ENCODE data around the gene RPTN.
A peak's percentile ranks its signal among the peaks of the same experiment; 100 is the strongest.
"Not testable (repeated sequence)": the region's sequence is repeated elsewhere in the genome, so short reads cannot be mapped to it uniquely, and the experiment has no call there.

RPTN gene

DNA sequence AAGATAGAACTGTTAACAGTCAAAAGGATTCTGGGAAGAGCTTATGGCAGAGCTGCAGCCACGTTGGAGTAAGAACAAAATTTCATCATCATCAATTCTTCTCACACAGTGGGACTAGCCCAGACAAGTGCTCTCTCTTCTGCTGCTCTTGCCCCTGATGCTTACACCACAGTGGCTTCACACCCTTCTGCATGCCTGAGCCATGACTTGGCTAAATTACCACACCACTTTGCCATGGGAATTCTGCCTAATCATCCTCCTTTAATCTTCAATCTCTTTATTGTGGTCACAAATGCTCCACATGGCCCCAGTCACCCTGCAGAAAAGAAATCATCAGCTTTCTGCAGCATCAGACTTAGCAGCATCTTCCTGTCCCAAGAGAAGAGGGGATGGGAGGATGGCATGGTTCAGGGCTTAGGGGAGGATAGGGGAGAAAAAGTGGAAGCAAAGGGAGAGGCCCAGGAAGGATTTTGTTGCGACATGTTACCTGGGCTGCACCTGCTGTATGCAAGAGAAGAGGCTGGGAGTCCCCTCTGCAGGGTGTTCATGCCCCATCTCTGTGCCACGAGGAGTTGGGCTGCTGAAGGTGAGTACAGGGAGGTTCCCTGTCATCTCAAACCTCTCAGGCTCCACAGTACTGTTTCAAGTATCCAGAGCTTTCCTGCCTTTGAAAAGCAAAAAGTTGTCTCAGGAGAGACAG, 9.0 kb upstream of the RPTN start:
- peak; percentile 87 for DNase-seq (ENCODE audit: low read depth)
- no peak overlapping the region for H3K4me3 ChIP-seq (ENCODE audit: low read depth, low read length)

DNA sequence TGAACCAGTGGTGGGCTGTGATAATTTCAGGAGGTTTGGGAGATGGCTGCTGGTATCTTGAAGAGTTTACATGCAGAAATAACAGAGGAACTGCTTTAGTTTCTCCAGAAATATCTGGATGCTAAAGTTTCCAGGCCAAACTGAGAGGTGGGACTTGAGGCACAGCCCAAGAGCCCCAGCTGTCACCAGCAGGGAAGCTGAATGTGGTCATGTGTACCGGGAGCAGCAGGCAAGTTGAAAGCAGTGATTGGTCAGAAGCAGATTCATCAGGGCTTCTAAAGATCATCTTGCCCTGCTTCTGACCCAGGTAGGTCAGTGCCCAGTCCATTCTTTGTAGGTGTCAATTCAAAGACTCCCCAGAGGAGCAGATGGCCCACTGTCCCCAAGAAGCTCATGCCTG, 7.9 kb upstream of the RPTN start:
- DNase-seq (ENCODE audit: low read depth) = no peak
- H3K4me3 ChIP-seq (ENCODE audit: low read depth, low read length) = no peak overlapping the region

DNA sequence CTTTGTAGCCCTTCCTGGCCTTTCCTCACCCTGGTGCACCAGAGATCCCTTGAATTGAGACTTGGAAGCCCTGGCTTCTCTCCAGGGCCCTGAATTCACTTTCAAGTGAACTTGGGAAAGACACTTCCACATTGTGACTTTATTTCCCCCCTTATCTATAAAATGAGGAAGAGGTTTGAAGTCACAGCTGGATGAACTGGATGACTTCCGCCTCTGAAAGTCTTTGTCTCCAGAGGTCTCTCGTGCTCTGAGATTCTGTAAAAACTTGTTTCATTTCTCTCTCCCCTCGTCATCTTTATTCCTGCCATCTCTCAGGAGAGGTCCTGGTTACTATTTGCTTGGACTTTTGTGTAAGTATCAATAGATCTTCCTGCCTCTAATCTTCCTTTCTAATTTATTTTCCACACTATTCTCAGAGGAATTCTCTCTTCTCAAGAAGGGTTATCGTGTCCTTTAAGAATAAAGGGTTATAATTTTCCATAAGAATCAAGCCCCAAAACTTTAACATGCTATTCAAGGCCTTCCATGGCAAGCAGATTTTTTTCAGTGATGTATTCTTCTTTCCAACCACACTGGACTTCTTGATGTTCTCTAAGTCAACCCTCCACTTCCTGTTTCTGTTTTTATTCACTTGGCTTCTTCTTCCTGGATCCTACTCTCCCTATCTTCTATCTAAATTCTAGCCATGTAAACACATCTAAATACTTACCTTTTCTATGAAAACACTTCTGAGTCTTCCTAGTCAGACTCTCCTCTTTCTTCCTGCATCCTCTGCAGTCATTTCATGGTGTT, 6.5 kb upstream of the RPTN start:
- DNase-seq (ENCODE audit: low read depth) = no peak
- no peak overlapping the region for H3K4me3 ChIP-seq (ENCODE audit: low read depth, low read length)

DNA sequence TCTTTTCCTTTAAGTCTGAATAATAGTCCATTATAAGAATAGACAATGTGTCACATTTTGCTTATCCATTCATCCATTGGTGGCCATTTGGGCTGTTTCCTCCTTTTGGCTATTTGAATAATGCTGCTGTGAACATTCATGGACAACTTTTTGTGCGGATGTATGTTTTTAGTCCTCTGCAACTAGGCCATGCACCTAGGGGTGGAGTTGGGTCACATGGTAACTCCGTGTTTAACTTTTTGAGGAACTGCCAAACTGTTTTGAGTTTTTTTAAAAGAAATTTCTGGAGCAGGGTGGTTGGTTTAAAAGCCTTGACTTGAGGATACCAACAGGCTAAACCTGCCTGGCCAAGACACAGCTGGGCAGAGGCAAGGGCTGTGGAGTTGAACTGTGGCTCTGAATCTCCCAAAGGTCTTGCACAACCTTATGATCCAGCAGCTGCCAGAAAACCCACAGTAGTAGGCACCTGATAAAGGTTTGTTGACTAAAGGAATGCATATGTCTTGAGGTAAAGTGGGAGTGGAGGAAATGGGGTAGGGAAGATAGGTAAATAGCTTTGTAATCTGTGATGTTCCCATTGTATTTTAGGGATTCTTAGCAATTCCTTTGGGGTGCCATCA, 5.6 kb upstream of the RPTN start:
- DNase-seq (ENCODE audit: low read depth) = no peak
- no peak overlapping the region for H3K4me3 ChIP-seq (ENCODE audit: low read depth, low read length)

DNA sequence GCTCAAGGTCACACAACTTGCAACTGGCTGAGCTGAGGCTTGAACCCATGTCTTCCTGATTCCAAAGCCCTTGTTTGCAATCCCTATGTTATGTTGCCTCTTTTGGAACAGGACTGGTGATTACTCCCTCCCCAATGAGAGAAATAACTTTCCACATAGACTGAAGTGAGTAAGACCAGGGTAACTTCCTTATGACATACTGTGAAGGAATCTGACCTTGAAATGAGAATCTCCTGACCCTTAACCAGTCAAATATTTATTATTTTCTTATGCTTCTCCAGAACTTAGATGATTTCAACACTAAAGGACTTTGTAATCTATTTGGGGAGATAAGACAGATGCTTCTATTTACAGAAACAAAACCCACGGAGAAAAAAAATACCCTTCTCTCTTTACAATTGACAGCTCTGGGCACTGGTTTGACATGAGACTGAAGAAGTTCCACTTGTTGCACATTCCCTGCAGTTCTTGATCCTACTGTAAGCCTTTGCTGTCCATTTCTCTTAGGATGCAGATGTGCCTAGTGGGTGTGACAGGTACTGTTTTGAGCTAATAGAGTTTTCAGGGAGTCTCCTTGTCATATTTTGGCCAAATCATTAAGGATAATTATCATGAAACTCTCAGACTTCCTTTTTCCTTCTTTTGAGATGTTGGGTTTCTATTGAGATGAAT, 3.9 kb upstream of the RPTN start:
- peak; percentile 83 for DNase-seq (ENCODE audit: low read depth)
- H3K4me3 ChIP-seq (ENCODE audit: low read depth, low read length) = no peak overlapping the region

DNA sequence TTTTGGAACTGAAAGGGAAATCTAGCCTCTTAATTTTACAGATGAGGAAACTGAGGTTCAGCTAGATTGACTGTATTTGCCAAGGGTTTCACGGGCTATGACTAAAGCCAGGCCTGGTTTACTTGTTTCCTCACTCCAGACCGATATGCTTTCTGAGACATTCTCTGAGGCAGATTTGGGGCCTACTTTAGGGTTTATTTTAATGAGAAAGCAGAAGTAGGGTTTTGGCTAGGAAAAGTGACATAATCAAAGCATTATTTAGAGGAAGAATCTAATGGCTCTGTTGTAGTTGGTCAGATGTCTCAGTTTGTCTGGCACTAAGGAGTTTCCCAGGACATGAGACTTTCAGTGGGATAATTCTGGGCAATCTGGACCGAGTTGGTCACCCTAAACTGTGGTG, 1.5 kb upstream of the RPTN start:
- H3K4me3 ChIP-seq (ENCODE audit: low read depth, low read length) = no peak overlapping the region
- DNase-seq (ENCODE audit: low read depth) = no peak

DNA sequence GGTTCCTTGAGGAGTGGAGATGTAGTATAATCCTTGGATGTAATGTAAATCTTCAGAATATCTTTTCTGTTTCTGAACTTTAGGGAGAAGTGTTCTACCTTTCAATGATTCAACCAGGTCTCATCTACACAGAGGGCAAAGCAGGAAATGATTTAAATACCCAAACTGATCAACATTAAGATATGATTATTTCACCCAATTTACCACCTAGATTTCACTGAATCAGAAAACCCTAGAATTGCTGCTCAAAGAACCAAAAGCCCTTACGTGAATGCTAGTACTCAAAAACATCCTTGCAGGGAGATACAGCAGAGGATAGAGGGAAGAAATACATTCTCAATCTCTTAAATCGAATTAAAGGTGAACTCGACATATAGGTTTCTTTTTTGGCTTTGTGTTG, 5.0 kb downstream of the RPTN start:
- no peak overlapping the region for H3K4me3 ChIP-seq (ENCODE audit: low read depth, low read length)
- DNase-seq (ENCODE audit: low read depth) = no peak

DNA sequence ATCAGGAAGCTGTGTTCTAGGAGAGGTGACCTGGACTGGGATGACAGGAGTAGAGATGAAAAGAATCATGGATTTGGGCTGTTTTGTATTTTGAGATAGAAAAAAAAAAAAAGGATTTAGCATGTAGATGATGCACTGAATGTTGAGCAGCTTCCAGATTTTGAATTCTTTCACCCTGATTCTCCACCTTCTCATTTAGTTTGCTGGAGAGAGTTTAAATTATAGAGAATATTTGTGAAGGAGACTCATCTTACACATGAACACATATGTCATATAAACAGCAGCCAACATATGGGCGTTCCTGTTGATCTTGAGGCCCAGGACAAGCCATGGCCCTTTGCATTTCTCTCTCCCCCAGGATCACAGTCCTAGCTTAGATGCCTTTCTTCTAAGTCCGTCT, 7.4 kb downstream of the RPTN start:
- H3K4me3 ChIP-seq (ENCODE audit: low read depth, low read length) = no peak overlapping the region
- no peak for DNase-seq (ENCODE audit: low read depth)

DNA sequence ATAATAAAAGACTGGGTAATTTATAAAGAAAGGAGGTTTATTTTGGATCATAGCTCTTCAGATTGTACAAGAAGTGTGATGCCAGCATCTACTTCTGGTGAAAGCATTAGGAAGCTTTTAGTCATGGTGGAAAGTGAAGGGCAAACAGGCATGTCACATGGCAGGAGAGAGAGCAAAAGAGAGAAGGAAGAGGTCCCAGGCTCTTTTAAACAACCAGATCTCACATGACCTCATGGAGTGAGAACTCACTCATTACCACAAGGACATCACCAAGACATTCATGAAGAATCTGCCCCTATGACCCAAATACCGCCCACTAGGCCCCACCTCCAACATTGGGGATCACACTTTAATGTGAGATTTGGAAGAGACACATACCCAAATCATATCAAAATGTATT, 10.0 kb downstream of the RPTN start:
- no peak overlapping the region for H3K4me3 ChIP-seq (ENCODE audit: low read depth, low read length)
- no peak for DNase-seq (ENCODE audit: low read depth)

DNA sequence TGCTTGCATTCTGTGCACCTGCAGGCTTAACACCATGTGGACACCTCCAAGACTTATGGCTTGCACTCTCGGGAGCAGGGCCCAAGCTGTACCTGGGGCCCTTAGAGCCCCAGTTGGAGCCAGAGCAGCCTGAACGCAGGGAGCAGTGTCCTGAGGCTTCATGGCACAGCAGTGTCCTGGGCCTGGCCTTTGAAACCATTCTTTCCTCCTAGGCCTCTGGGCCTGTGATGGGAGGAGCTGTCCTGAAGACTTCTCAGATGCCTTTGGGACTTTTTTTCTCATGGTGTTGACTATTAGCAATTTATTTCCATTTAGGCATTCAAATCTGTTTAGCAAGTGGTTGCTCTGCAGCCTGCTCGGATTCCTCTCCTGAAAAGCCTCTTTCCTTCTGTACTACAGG, 11.0 kb downstream of the RPTN start:
- no peak overlapping the region for H3K4me3 ChIP-seq (ENCODE audit: low read depth, low read length)

DNA sequence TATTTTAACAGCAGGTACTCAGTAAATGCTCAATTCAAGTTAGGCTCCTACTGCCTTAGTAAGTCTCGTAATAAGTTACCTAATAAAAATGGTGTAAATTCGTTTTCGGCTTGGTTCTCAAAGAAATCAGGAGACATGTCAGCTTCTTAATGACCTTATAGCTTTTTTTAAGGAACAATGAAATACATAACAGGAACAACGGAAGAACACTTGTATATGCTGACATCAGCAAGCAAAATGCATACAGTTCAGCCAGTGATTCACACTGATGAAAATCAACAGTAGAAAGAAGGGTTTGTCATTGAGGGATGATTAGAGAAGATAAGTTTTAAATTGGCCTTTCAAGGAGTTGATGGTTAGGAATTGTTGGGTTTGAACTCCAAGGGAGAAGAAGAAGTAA, 13.3 kb downstream of the RPTN start:
- no peak for DNase-seq (ENCODE audit: low read depth)

More for the DNA sequence above, 11.0 kb downstream of the RPTN start:
- no peak for DNase-seq (ENCODE audit: low read depth)

DNA sequence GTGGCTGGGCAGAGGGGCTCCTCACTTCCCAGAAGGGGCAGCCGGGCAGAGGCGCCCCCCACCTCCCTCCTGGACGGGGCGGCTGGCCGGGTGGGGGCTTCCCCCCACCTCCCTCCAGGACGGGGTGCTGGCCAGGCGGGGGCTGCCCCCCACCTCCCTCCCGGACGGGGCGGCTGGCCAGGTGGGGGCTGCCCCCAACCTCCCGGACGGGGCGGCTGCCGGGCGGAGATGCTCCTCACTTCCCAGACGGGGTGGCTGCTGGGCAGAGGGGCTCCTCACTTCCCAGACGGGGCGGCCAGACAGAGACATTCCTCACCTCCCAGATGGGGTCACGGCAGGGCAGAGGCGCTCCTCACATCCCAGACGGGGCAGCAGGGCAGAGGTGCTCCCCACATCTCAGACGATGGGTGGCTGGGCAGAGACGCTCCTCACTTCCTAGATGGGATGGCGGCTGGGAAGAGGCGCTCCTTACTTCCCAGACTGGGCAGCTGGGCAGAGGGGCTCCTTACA, 14.3 kb downstream of the RPTN start:
- H3K4me3 ChIP-seq (ENCODE audit: low read depth, low read length); DNase-seq (ENCODE audit: low read depth): not testable (repeated sequence)

More for the DNA sequence above, 13.3 kb downstream of the RPTN start:
- no peak overlapping the region for H3K4me3 ChIP-seq (ENCODE audit: low read depth, low read length)

DNA sequence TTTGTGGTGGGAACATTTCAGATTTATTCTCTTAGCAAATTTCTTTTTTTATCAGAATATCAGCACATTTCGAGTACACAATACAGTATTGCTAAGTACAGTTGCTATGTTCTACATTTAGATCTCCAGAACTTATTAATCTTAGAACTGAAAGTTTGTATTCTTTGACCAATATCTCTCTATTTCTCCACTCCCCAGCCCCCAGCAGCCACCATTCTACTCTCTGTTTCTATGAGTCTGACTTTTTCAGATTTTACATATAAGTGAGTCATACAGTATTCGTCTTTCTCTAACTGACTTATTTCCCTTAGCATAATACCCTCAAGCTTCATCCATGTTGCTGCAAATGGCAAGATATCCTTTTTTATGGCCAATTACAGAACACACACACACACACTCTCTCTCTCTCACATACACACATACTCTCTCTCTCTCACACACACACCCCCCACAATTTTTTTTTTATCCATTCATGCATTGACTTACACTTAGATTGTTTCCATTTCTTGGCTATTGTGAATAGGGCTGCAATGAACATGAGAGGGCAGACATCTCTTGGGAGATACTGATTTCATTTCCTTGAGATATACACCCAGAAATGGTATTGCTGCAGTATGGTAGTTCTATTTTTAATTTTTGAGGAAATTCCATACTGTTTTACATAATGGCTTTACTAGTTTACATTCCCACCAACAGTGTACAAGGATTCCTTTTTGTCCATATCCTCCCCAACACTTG, 15.7 kb downstream of the RPTN start:
- no peak for DNase-seq (ENCODE audit: low read depth)

DNA sequence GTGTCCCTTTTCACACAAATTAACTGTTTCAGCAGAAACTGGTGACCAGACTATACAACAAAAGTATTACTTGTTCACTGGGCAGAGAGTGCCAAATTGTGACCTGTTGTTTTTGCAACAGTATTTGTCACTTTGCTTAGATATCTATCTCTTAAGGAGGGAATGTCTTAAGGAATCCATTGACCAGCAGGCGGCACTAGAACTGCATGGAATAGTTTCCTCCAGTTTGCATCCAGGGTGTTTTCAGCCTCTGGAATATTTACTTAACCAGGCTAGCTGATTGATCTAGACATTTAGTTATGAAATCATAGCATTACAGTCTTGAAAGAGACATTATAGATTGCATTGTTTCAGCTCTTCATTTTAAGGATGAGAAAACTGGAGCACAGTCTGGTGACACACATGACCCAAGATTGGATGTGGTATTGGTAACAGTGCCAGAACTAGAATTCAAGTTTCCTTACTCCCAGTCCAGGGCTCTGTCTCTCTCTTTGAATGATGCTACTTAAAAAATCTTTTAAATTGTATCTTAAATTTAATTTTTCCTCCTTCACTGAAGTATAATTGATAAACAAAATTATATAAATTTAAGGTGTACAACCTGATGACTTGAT, 16.9 kb downstream of the RPTN start:
- DNase-seq (ENCODE audit: low read depth) = peak; percentile 24
- no peak overlapping the region for H3K4me3 ChIP-seq (ENCODE audit: low read depth, low read length)

More for the DNA sequence above, 15.7 kb downstream of the RPTN start:
- H3K4me3 ChIP-seq (ENCODE audit: low read depth, low read length) = no peak overlapping the region

DNA sequence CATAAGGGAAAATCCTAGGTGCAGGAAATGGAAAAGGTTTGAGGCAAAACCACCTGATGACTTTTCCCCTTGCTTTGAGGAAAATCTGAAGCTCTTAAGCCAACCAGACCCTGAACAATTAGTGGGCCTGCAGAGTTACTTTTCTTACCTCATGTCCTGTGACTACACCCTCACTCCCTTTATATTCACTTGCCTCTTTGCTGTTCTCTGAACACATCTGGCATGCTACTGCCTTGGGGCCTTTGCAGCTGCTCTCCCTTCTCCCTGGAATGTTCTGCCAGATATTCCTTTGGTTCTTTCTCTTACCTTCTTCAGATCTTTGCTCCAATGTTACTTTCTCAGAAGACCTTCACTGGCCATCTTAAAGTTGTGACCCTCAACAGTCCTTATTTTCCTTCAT, 21.8 kb downstream of the RPTN start:
- DNase-seq (ENCODE audit: low read depth) = no peak
- H3K4me3 ChIP-seq (ENCODE audit: low read depth, low read length) = no peak overlapping the region

DNA sequence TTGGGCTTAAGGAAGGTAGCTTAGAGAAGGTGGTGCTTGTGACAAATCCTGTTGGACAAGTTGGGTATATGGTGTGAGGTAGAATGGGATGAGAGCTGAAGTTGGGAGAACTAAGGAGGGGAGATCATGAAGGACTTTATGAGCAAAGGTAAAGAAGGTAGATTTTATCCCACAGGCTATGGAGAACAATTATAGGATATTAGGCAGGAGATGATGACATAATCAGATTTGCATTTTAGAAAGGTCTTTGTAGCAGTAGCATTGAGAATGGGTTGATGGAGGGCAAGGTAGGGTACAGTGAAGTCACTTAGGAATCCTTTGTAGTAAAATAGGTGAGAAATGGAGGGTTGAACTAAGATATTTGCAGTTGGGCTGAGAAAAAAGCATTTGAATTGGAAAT, 28.8 kb downstream of the RPTN start:
- H3K4me3 ChIP-seq (ENCODE audit: low read depth, low read length) = no peak overlapping the region

DNA sequence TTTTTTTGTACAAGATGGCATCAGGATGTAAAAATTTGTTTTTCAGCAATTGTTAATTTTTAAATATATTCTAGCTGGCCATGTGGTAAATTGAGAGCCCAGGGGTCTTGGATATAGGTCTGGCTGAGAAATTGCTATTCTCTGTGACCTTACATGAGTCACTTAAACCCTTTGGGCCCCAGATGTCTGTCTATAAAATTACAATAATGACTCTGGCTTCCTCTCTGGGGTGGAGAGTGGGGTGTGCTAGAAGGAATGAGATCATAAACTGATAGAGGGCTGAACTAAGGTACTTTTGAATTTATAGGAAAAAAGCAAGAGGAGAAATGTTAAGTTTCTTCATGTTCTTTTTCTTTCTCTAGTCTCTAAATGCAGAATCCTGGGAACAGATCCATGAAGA, 31.4 kb downstream of the RPTN start:
- no peak overlapping the region for H3K4me3 ChIP-seq (ENCODE audit: low read depth, low read length)
- no peak for DNase-seq (ENCODE audit: low read depth)

More for the DNA sequence above, 28.8 kb downstream of the RPTN start:
- DNase-seq (ENCODE audit: low read depth) = no peak

DNA sequence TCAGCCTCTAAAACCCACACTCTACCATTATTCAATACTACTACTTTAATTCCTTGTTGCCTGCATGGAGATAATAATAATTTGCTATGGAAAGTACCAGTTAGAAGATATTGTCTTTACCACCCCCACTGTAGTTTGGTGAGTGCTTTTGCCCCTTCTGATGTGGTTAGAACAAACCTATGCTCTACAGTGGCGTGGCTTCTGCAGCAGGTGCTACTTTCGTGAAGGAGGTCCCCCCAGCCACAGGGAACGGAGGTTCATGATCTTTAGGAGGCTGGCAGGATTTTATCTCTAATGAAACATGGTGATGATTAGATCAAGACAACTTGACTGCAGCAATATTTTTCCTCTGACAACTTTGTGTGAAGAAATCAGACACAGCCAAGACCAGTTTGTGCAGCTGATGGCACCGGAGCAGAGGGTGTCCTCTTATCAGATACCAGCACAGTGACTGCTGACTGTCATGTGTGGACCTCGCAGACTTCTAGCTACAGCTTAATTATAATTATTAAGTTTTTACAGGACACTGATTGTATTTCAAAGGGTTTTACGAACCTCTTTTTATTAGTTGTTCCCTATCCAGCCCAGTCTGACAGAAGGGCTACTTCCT, 33.1 kb downstream of the RPTN start:
- H3K4me3 ChIP-seq (ENCODE audit: low read depth, low read length) = no peak overlapping the region
- no peak for DNase-seq (ENCODE audit: low read depth)

Measured in skeletal muscle cell (primary cell).